Esophagus squamous epithelium (tissue), 5 donors: ENCODE results near the gene ALDH1A2. TPM values are rescaled to one million over a fixed set of nuclear protein-coding genes. Genes with fewer than 3 reads are reported as not detected.
"Not testable (repeated sequence)": the region's sequence is repeated elsewhere in the genome, so short reads cannot be mapped to it uniquely, and the experiment has no call there.

Experiments used
- DNase-seq: peaks from one replicate; lab custom pipeline; 2025; lab: John Stamatoyannopoulos, UW
- H3K27ac ChIP-seq, 4 donors: fragments of 200-600 bp; sonication (generic); one replicate each; pipeline ENCODE4 v1.5.1; 2016 to 2019; ENCODE audit warnings: mild to moderate bottlenecking in 1 of 4
- H3K27me3 ChIP-seq, 4 donors: fragments of 200-600 bp; sonication (generic); 1 replicate in 3 of 4; 2 replicates in 1 of 4; pipeline versions ENCODE4 v1.5.1 to v1.6.0; 2017 to 2021; ENCODE audit warnings: antibody characterized with exemption in 1 of 4
- H3K36me3 ChIP-seq, 3 donors: fragments of 200-600 bp; sonication (generic); one replicate each; pipeline ENCODE4 v1.5.1; 2016 to 2019
- H3K4me1 ChIP-seq, 3 donors: fragments of 200-600 bp; sonication (generic); one replicate each; pipeline ENCODE4 v1.5.1; 2017 to 2019
- H3K4me3 ChIP-seq, 4 donors: fragments of 200-600 bp; sonication (generic); 1 replicate in 3 of 4; 2 replicates in 1 of 4; pipeline ENCODE4 v1.5.1; 2016 to 2019; ENCODE audit warnings: mild to moderate bottlenecking in 2 of 4, moderate library complexity in 1 of 4
- H3K9me3 ChIP-seq, 3 donors: fragments of 200-600 bp; sonication (generic); one replicate each; pipeline ENCODE4 v1.5.1; 2016 to 2019
- POLR2A ChIP-seq, 4 donors: fragments of 450-650 bp; IDR thresholded peaks; one replicate each; pipeline ENCODE4 v1.6.1; 2017; ENCODE audit warnings: antibody characterized with exemption in 4 of 4, mild to moderate bottlenecking in 4 of 4, moderate library complexity in 3 of 4
- WGBS, 2 donors: methylation state at CpG; one replicate each; pipeline ENCODE4 v1.1.5; 2018; 5-methylcytosine and 5-hydroxymethylcytosine counted together
- intact Hi-C: fragments of 100-400 bp; cut with DNase I; formaldehyde crosslinking; loops from one replicate; pipeline ENCODE4 v1.15.0; 2022
- total RNA-seq, 4 donors: library from RNA; depleted of rRNA; stranded (reverse); fragments of >200 nt; gene quantifications; one replicate each; pipeline ENCODE4 v1.1.0, GENCODE V29; 2016
- TF ChIP-seq, protein P1 (sequence below), 6 experiments: fragments of 450-650 bp in 4 of 6; fragments of 200-600 bp in 2 of 6; sonication (generic) in 2 of 6; IDR thresholded peaks; one replicate each; pipeline ENCODE4 v1.5.1; 2016 to 2019; ENCODE audit warnings: antibody characterized with exemption in 6 of 6, mild to moderate bottlenecking in 4 of 6, moderate library complexity in 4 of 6
- donor health status: DM: yes; HTN: yes; CAD: no.

The ALDH1A2 gene
- total RNA-seq, 4 donors from 2014 or later: 0.19 to 3.4 (median 0.55) TPM

DNA sequence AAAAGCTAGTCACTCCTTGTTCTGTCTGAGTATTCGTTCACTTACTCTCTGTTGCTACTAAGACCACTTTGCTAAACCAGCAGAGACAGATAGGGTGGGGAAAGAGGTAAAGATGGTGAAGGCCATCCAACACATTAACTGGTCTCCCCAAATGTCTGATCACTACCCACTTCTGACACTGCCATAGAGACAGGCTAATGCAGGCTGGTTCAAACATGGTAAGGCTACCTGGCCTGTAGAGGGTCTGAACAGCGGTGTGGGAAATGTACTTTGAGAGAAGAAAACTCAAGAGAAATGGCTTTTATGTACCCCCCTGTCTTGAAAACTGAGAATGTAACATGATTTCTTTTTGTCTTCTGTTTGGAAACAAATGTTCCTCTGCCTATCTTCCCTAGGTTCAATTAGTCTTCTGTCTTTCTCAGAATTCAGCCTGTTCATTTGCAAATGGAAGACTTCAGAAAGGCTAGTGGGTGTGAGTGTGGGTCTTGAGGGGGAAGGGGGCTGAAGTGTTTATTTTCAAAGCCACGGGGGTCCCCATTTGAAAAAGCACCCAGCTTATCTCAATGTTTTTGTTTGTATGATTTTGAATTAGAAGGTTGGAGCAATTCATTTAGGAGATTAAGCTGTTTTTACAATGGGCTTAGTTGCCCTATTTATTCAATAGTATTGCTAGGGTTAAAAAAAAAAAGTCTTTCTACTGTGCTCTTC lies 15.8 kb downstream of the ALDH1A2 start:
- Histone ChIP-seq H3K4me3 (no peak overlapping the region), H3K4me1 (no peaks in the 10 kb centered on the region), H3K36me3 (no peaks in the 10 kb centered on the region), H3K27me3 (peaks cover 0 to 50% (median 0%) of the 10 kb centered on the region in 4 donors), H3K27ac (no peak overlapping the region), H3K9me3 (no peaks in the 10 kb centered on the region)
- intact Hi-C loops: no loop called here
- TF ChIP-seq, protein P1, sequence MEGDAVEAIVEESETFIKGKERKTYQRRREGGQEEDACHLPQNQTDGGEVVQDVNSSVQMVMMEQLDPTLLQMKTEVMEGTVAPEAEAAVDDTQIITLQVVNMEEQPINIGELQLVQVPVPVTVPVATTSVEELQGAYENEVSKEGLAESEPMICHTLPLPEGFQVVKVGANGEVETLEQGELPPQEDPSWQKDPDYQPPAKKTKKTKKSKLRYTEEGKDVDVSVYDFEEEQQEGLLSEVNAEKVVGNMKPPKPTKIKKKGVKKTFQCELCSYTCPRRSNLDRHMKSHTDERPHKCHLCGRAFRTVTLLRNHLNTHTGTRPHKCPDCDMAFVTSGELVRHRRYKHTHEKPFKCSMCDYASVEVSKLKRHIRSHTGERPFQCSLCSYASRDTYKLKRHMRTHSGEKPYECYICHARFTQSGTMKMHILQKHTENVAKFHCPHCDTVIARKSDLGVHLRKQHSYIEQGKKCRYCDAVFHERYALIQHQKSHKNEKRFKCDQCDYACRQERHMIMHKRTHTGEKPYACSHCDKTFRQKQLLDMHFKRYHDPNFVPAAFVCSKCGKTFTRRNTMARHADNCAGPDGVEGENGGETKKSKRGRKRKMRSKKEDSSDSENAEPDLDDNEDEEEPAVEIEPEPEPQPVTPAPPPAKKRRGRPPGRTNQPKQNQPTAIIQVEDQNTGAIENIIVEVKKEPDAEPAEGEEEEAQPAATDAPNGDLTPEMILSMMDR (IDR thresholded peaks at IDR 0.05): no peak
- TF ChIP-seq POLR2A (IDR thresholded peaks at IDR 0.05): no peak
- WGBS, 2 donors: 58 to 61% methylated on average over 3 of the region's 3 CpGs
- DNase-seq: no peak

GRCh38 chr15:58048261-58048660 lies 17.2 kb downstream of the ALDH1A2 start:
- DNase-seq: no peak
- 50 to 66% methylated on average over 3 of the region's 3 CpGs for WGBS, 2 donors
- no peaks in the 10 kb centered on the region for H3K9me3 ChIP-seq
- H3K4me3 ChIP-seq: no peak overlapping the region
- no peak overlapping the region for H3K27ac ChIP-seq
- TF ChIP-seq, protein P1 (IDR thresholded peaks at IDR 0.05): no peak
- TF ChIP-seq POLR2A (IDR thresholded peaks at IDR 0.05): no peak
- H3K27me3 ChIP-seq: peaks cover 0 to 45% (median 0%) of the 10 kb centered on the region in 4 donors
- no peaks in the 10 kb centered on the region for H3K36me3 ChIP-seq
- intact Hi-C loops: no loop called here
- no peaks in the 10 kb centered on the region for H3K4me1 ChIP-seq

GRCh38 chr15:58047149-58047548 lies 18.4 kb downstream of the ALDH1A2 start:
- DNase-seq: no peak
- no peaks in the 10 kb centered on the region for H3K36me3 ChIP-seq
- H3K9me3 ChIP-seq: no peaks in the 10 kb centered on the region
- H3K27me3 ChIP-seq: peaks cover 0 to 44% (median 0%) of the 10 kb centered on the region in 4 donors
- 61 to 67% methylated on average over 2 of the region's 2 CpGs for WGBS, 2 donors
- TF ChIP-seq, protein P1 (IDR thresholded peaks at IDR 0.05): no peak
- TF ChIP-seq POLR2A (IDR thresholded peaks at IDR 0.05): no peak
- no peaks in the 10 kb centered on the region for H3K4me1 ChIP-seq
- intact Hi-C loops: no loop called here
- no peak overlapping the region for H3K27ac ChIP-seq
- no peak overlapping the region for H3K4me3 ChIP-seq

- intact Hi-C loops: no loop called here
- H3K4me3 ChIP-seq: no peak overlapping the region
- no peaks in the 10 kb centered on the region for H3K9me3 ChIP-seq
- no peak for TF ChIP-seq POLR2A (IDR thresholded peaks at IDR 0.05)
- H3K36me3 ChIP-seq: no peaks in the 10 kb centered on the region
- H3K4me1 ChIP-seq: no peaks in the 10 kb centered on the region
- H3K27me3 ChIP-seq: peaks cover 0 to 44% (median 0%) of the 10 kb centered on the region in 4 donors
- 50 to 88% methylated on average over 1 of the region's 1 CpG for WGBS, 2 donors
- DNase-seq: no peak
- H3K27ac ChIP-seq: no peak overlapping the region
Observed at GRCh38 chr15:58046467-58046866, 19.0 kb downstream of the ALDH1A2 start.

DNA sequence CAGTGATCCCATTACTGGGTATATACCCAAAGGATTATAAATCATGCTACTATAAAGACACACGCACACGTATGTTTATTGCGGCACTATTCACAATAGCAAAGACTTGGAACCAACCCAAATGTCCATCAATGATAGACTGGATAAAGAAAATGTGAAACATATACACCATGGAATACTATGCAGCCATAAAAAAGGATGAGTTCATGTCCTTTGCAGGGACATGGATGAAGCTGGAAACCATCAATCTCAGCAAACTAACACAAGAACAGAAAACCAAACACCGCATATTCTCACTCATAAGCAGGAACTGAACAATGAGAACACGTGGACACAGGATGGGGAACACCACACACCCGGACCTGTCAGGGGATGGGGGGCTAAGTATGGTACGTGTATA lies 20.1 kb downstream of the ALDH1A2 start:
- intact Hi-C loops, H3K4me3 ChIP-seq, H3K36me3 ChIP-seq, H3K9me3 ChIP-seq, H3K27ac ChIP-seq, DNase-seq, H3K4me1 ChIP-seq: not testable (repeated sequence)
- 92 to 95% methylated on average over 7 of the region's 7 CpGs for WGBS, 2 donors
- H3K27me3 ChIP-seq: peaks cover 0 to 47% (median 0%) of the 10 kb centered on the region in 4 donors

- Histone ChIP-seq H3K27ac (no peak overlapping the region), H3K27me3 (peaks cover 0 to 43% (median 0%) of the 10 kb centered on the region in 4 donors), H3K4me3 (no peak overlapping the region), H3K9me3 (no peaks in the 10 kb centered on the region), H3K4me1 (peaks cover 0 to 2% (median 0%) of the 10 kb centered on the region in 3 donors), H3K36me3 (no peaks in the 10 kb centered on the region)
- intact Hi-C loops: no loop called here
- WGBS, 2 donors: 64 to 76% methylated on average over 2 of the region's 2 CpGs
- no peak for DNase-seq
- no peak for TF ChIP-seq POLR2A (IDR thresholded peaks at IDR 0.05)
- TF ChIP-seq, protein P1 (IDR thresholded peaks at IDR 0.05): no peak
Observed at GRCh38 chr15:58044551-58044950, 21.0 kb downstream of the ALDH1A2 start.
